Brain microvascular endothelial cell (primary cell): ENCODE data around the gene PIAS4.

Source experiments
- DNase-seq: peaks from one replicate; pipeline ENCODE4 v3.0.0-alpha.2; 2020
- H3K27ac ChIP-seq: fragments of 250-450 bp; sonication (Bioruptor Pico); 2 replicates; pipeline ENCODE4 v1.5.1; 2020; ENCODE audit warnings: mild to moderate bottlenecking, moderate library complexity
- H3K27me3 ChIP-seq: fragments of 250-450 bp; sonication (Bioruptor Pico); replicated peaks from 2 replicates; pipeline ENCODE4 v1.5.1; 2020; ENCODE audit warnings: mild to moderate bottlenecking
- H3K36me3 ChIP-seq: fragments of 250-450 bp; sonication (Bioruptor Pico); replicated peaks from 2 replicates; pipeline ENCODE4 v1.5.1; 2020; ENCODE audit warnings: mild to moderate bottlenecking
- H3K4me3 ChIP-seq: 2 replicates; pipeline ENCODE4 v1.5.1; 2011; ENCODE audit warnings: low read depth, mild to moderate bottlenecking, control low read depth, low read length, moderate library complexity
- CTCF ChIP-seq: IDR thresholded peaks from 2 replicates; pipeline ENCODE4 v1.5.1; 2011; ENCODE audit warnings: low read depth, mild to moderate bottlenecking, moderate library complexity, low read length, control low read depth, inconsistent platforms; ENCODE audit errors: missing control alignments
- in situ Hi-C: cut with HindIII; loops from 2 replicates; pipeline ENCODE4 v1.10.0; 2017; ENCODE audit warnings: low sequenced_read_pairs, low pct_ligation_motif_present

Gene PIAS4

GRCh38 chr19:3981373-3981735, 26.2 kb upstream of the PIAS4 start:
- peaks cover 84% of the 10 kb centered on the region for H3K36me3 ChIP-seq
- no peak for DNase-seq
- H3K27ac ChIP-seq = no peak overlapping the region
- no peaks in the 10 kb centered on the region for H3K27me3 ChIP-seq
- in situ Hi-C loops = no loop called here
- TF ChIP-seq CTCF = no peak
- H3K4me3 ChIP-seq = no peak overlapping the region

GRCh38 chr19:3981736-3982681, 25.5 kb upstream of the PIAS4 start:
- Histone ChIP-seq H3K4me3 (no peak overlapping the region), H3K27me3 (no peaks in the 10 kb centered on the region), H3K36me3 (peaks cover 77% of the 10 kb centered on the region), H3K27ac (no peak overlapping the region)
- in situ Hi-C loops = no loop called here
- DNase-seq = no peak
- TF ChIP-seq CTCF = no peak

GRCh38 chr19:3982701-3983541, 24.6 kb upstream of the PIAS4 start:
- in situ Hi-C loops = no loop called here
- DNase-seq = no peak
- no peaks in the 10 kb centered on the region for H3K27me3 ChIP-seq
- TF ChIP-seq CTCF = no peak
- H3K27ac ChIP-seq = peak overlapping the region; percentile 96
- H3K36me3 ChIP-seq = peaks cover 68% of the 10 kb centered on the region
- peak overlapping the region; percentile 100 for H3K4me3 ChIP-seq

GRCh38 chr19:3983542-3983914, 24.0 kb upstream of the PIAS4 start:
- TF ChIP-seq CTCF = no peak
- no peaks in the 10 kb centered on the region for H3K27me3 ChIP-seq
- peak overlapping the region; percentile 96 for H3K27ac ChIP-seq
- in situ Hi-C loops = no loop called here
- H3K36me3 ChIP-seq = peaks cover 62% of the 10 kb centered on the region
- DNase-seq = no peak
- H3K4me3 ChIP-seq = peak overlapping the region; percentile 100

GRCh38 chr19:3983936-3984583, 23.5 kb upstream of the PIAS4 start:
- peak overlapping the region; percentile 96 for H3K27ac ChIP-seq
- DNase-seq = no peak
- H3K27me3 ChIP-seq = no peaks in the 10 kb centered on the region
- no peak for TF ChIP-seq CTCF
- in situ Hi-C loops = no loop called here
- peak overlapping the region; percentile 100 for H3K4me3 ChIP-seq
- H3K36me3 ChIP-seq = peaks cover 58% of the 10 kb centered on the region
